Stimulated activated CD4-positive, alpha-beta T cell treated with anti-CD3 and anti-CD28 coated beads, Interleukin-1b, Interleukin-23, amount 100 ng/mL, for 1 hour (primary cell): ENCODE data around the gene TNFAIP3.

Experiments
- DNase-seq, 2 donors: peaks; one replicate each; pipeline ENCODE4 v3.0.0-alpha.2; 2020; ENCODE audit warnings: low read depth in 2 of 2

TNFAIP3 gene

GRCh38 chr6:137923866-137924653 is 57.0 kb downstream of the TNFAIP3 start:
- no peak for DNase-seq

DNA sequence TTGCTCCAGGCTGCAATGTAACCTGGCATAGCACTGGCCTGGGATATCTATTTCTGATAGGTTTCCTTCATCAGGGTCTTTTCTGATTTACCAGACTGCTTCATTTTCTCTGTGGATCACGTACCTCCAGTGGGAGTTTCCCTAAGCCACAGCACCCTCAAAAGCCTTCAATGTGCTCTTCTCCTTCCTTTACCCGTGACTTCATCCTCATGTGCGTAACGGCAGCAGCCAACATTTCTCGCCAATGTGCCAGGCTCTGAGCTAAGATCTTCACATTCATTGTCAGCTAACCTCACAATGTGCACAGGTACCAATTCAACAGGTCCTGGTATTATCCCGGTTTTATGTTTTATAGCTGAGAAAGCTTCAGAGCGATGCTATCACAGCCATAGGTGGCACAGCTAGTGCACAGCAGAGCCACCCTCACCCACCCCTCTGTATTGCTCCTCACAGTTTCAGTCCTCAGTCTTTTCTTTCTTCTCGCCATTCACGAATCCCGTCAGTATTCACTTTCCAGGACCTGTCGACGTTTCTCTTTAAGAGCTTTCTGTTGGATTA is 58.2 kb downstream of the TNFAIP3 start:
- DNase-seq, result no peak

DNA sequence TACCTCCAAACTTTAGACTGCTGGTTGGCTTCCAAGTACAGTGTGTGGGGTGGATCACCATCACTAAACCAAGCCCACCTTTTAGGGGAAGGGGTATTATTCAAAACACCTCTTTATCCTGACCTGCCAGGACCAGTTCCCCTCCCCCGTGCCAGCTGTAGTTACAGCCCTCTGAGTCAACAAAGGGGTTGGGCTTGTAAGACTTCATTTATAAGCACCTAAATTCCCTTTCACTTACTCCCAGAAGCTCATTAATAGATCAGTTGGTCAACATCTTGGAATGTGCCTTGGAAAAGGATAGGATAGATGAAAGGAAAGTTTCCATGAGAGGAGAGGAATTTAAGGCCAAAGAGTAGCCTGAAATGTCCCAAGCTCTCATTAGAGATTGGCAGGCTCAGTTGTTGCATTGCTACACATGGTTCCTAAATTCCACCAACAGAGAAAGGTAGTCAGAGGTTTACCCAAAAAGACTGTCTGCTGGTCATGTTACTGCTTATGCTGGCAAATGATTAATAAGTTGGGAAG is 59.2 kb downstream of the TNFAIP3 start:
- DNase-seq, result no peak

GRCh38 chr6:137926985-137927384 is 59.9 kb downstream of the TNFAIP3 start:
- DNase-seq, result no peak

GRCh38 chr6:137927777-137928218 is 60.7 kb downstream of the TNFAIP3 start:
- peak; percentile 29 to 51 for DNase-seq

- DNase-seq, result no peak
Observed at GRCh38 chr6:137928286-137928685, 61.2 kb downstream of the TNFAIP3 start.

- no peak for DNase-seq
Observed at GRCh38 chr6:137931849-137932465, 64.9 kb downstream of the TNFAIP3 start.
